H9 (cell line): ENCODE data around the gene HLA-DRA. TPM values are rescaled to one million over a fixed set of nuclear protein-coding genes. Genes with fewer than 3 reads are reported as not detected.
A peak's percentile ranks its signal among the peaks of the same experiment; 100 is the strongest.

Experiments used
- DNase-seq: peaks from one replicate; pipeline ENCODE4 v3.0.0-alpha.2; 2017
- H2AFZ ChIP-seq: one replicate; pipeline ENCODE4 v1.6.1; 2013; ENCODE audit warnings: mild to moderate bottlenecking, low read length, control low read depth, moderate library complexity
- H2AK5ac ChIP-seq: 2 replicates; pipeline ENCODE4 v1.6.1; 2013; ENCODE audit warnings: low read length, control low read depth, mixed read lengths; ENCODE audit not compliant: insufficient read length
- H2BK120ac ChIP-seq: one replicate; pipeline ENCODE4 v1.6.1; 2013; ENCODE audit warnings: low read depth, mild to moderate bottlenecking, low read length, control low read depth, inconsistent platforms; ENCODE audit not compliant: poor library complexity, severe bottlenecking
- H2BK12ac ChIP-seq: 2 replicates; pipeline ENCODE4 v1.6.1; 2013; ENCODE audit warnings: low read length, control low read depth, mixed read lengths, low read depth; ENCODE audit not compliant: insufficient read length
- H2BK15ac ChIP-seq: 2 replicates; pipeline ENCODE4 v1.6.1; 2013; ENCODE audit warnings: low read depth, low read length, control low read depth
- H2BK20ac ChIP-seq: one replicate; pipeline ENCODE4 v1.6.1; 2013; ENCODE audit warnings: low read depth, mild to moderate bottlenecking, low read length, control low read depth, inconsistent platforms; ENCODE audit not compliant: poor library complexity, severe bottlenecking
- H2BK5ac ChIP-seq: 2 replicates; pipeline ENCODE4 v1.6.1; 2013; ENCODE audit warnings: low read length, control low read depth, mixed read lengths; ENCODE audit not compliant: insufficient read length
- H3K14ac ChIP-seq: 2 replicates; pipeline ENCODE4 v1.6.1; 2013; ENCODE audit warnings: low read length, control low read depth; ENCODE audit not compliant: insufficient read depth
- H3K18ac ChIP-seq: 2 replicates; pipeline ENCODE4 v1.6.1; 2013; ENCODE audit warnings: low read depth, mild to moderate bottlenecking, mixed read lengths, low read length, control low read depth; ENCODE audit not compliant: insufficient read length
- H3K23ac ChIP-seq: 2 replicates; pipeline ENCODE4 v1.6.1; 2013; ENCODE audit warnings: low read length, control low read depth, mixed read lengths, low read depth; ENCODE audit not compliant: insufficient read length
- H3K23me2 ChIP-seq: 2 replicates; pipeline ENCODE4 v1.6.1; 2013; ENCODE audit warnings: low read depth, mild to moderate bottlenecking, mixed read lengths, low read length, control low read depth; ENCODE audit not compliant: insufficient read length, poor library complexity, severe bottlenecking
- H3K27ac ChIP-seq: 2 replicates; pipeline ENCODE4 v1.5.1; 2013; ENCODE audit warnings: low read length, control low read depth, mixed read lengths, low read depth; ENCODE audit not compliant: insufficient read length
- H3K27me3 ChIP-seq: 2 replicates; pipeline ENCODE4 v1.6.1; 2013; ENCODE audit warnings: low read length, control low read depth, inconsistent platforms; ENCODE audit not compliant: insufficient read depth
- H3K4ac ChIP-seq: 2 replicates; pipeline ENCODE4 v1.6.1; 2013; ENCODE audit warnings: low read depth, mild to moderate bottlenecking, control low read depth, inconsistent platforms, low read length, moderate library complexity
- H3K4me1 ChIP-seq: 2 replicates; pipeline ENCODE4 v1.6.1; 2013; ENCODE audit warnings: low read length, control low read depth, inconsistent platforms; ENCODE audit not compliant: insufficient read depth
- H3K4me2 ChIP-seq: 2 replicates; pipeline ENCODE4 v1.6.1; 2013; ENCODE audit warnings: low read length, control low read depth, mixed read lengths; ENCODE audit not compliant: insufficient read length, insufficient read depth
- H3K56ac ChIP-seq: 2 replicates; pipeline ENCODE4 v1.6.1; 2013; ENCODE audit warnings: low read depth, mild to moderate bottlenecking, mixed read lengths, low read length, control low read depth; ENCODE audit not compliant: insufficient read length
- H3K79me1 ChIP-seq: 2 replicates; pipeline ENCODE4 v1.6.1; 2013; ENCODE audit warnings: low read depth, mild to moderate bottlenecking, moderate library complexity, low read length, control low read depth, inconsistent platforms; ENCODE audit not compliant: insufficient read depth, poor library complexity, severe bottlenecking
- H3K79me2 ChIP-seq: 2 replicates; pipeline ENCODE4 v1.6.1; 2013; ENCODE audit warnings: low read length, control low read depth, inconsistent platforms; ENCODE audit not compliant: insufficient read depth
- H3K9ac ChIP-seq: 2 replicates; pipeline ENCODE4 v1.6.1; 2013; ENCODE audit warnings: low read length, control low read depth, mixed read lengths; ENCODE audit not compliant: insufficient read length; ENCODE audit errors: extremely low read depth
- H3K9me3 ChIP-seq: one replicate; pipeline ENCODE4 v1.6.1; 2013; ENCODE audit warnings: low read depth, low read length, inconsistent platforms; ENCODE audit not compliant: control insufficient read depth
- H3T11ph ChIP-seq: one replicate; pipeline ENCODE4 v1.6.1; 2013; ENCODE audit warnings: mild to moderate bottlenecking, low read length, control low read depth, inconsistent platforms
- H4K20me1 ChIP-seq: one replicate; pipeline ENCODE4 v1.6.1; 2013; ENCODE audit not compliant: control insufficient read depth, insufficient read length, insufficient read depth
- H4K5ac ChIP-seq: 2 replicates; pipeline ENCODE4 v1.6.1; 2013; ENCODE audit warnings: low read depth, mild to moderate bottlenecking, mixed read lengths, low read length, control low read depth; ENCODE audit not compliant: insufficient read length
- H4K8ac ChIP-seq: replicated peaks from 2 replicates; pipeline ENCODE4 v1.6.1; 2013; ENCODE audit warnings: low read length, control low read depth, mixed read lengths, low read depth; ENCODE audit not compliant: insufficient read length
- H4K91ac ChIP-seq: 2 replicates; pipeline ENCODE4 v1.6.1; 2013; ENCODE audit warnings: low read depth, mild to moderate bottlenecking, moderate library complexity, mixed read lengths, low read length, control low read depth; ENCODE audit not compliant: insufficient read length
- H3K27ac Mint-ChIP-seq, 3 experiments: 2 replicates in 2 of 3; 3 replicates in 1 of 3; pipeline ENCODE4 v1.8.0; 2020 to 2021; ENCODE audit warnings: mixed read lengths in 3 of 3, mild to moderate bottlenecking in 1 of 3, moderate library complexity in 1 of 3
- H3K27me3 Mint-ChIP-seq: 2 replicates; pipeline ENCODE4 v1.8.0; 2021; ENCODE audit warnings: low read depth, mild to moderate bottlenecking, moderate library complexity, mixed read lengths
- H3K36me3 Mint-ChIP-seq, 3 experiments: 2 replicates in 2 of 3; 3 replicates in 1 of 3; pipeline ENCODE4 v1.8.0; 2020 to 2021; ENCODE audit warnings: low read depth in 3 of 3, mixed read lengths in 3 of 3; ENCODE audit not compliant: insufficient read depth in 1 of 3
- H3K4me1 Mint-ChIP-seq, 2 experiments: 2 replicates each; pipeline ENCODE4 v1.8.0; 2020; ENCODE audit warnings: mixed read lengths in 2 of 2
- H3K4me3 Mint-ChIP-seq, 2 experiments: 2 replicates in 1 of 2; 3 replicates in 1 of 2; pipeline ENCODE4 v1.8.0; 2020 to 2021; ENCODE audit warnings: mild to moderate bottlenecking in 2 of 2, mixed read lengths in 2 of 2, moderate library complexity in 1 of 2
- H3K9me3 Mint-ChIP-seq, 2 experiments: 2 replicates in 1 of 2; 3 replicates in 1 of 2; pipeline ENCODE4 v1.8.0; 2020; ENCODE audit warnings: mild to moderate bottlenecking in 2 of 2, mixed read lengths in 2 of 2, moderate library complexity in 1 of 2
- WGBS: extraction: QIAGEN DNeasy Blood & Tissue Kit; methylation state at CpG from one replicate; pipeline ENCODE4 v1.1.7; 2013; ENCODE audit warnings: missing lambda C conversion rate, low lambda C conversion rate, mixed read lengths; ENCODE audit not compliant: insufficient read length; ENCODE audit errors: extremely low coverage; 5-methylcytosine and 5-hydroxymethylcytosine counted together
- total RNA-seq: library from RNA; stranded (reverse); gene quantifications from 2 replicates; pipeline ENCODE4 v1.2.1, GENCODE V29; 2021
- TF ChIP-seq, protein P1 (sequence below): fragments of 200-600 bp; sonication (generic); conservative IDR thresholded peaks from 3 replicates; pipeline ENCODE4 v1.8.0; 2021; ENCODE audit warnings: antibody characterized with exemption, mild to moderate bottlenecking

Gene HLA-DRA
- total RNA-seq, 1 experiment from 2014 or later = 3.1 TPM

DNA sequence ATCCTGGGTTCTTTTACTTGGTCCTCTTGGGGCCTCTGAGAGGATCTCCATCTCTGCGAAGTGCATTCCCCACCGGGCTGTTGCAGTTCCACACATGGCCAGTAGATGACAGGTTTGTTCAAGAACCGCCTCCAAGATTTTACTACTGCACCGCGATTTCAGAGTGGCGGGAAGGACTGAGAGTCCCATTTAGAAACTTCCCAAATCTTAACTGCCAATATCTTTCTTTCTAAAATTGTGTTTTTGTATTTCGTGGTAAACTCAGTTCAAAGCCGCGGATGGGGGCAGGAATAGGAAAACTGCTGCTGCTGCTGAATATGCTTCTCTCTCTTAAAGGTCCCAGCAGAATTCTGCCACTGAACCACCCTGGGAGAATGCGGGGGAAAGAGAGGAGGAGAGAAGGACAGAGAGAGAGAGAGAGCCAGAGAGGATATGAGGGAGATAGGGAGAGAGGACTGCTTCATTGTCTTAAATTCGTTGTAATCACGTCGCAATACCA lies 24.1 kb upstream of the HLA-DRA start:
- Histone ChIP-seq H2BK15ac (no peak overlapping the region), H2BK12ac (no peak overlapping the region), H3K56ac (no peak overlapping the region), H3K9me3 (no peaks in the 10 kb centered on the region), H2AFZ (peak overlapping the region; percentile 100), H3T11ph (no peak overlapping the region), H3K27ac (no peak overlapping the region), H2AK5ac (no peak overlapping the region), H4K5ac (no peak overlapping the region), H3K23me2 (peaks cover 3% of the 10 kb centered on the region), H3K14ac (no peak overlapping the region), H3K23ac (no peak overlapping the region), H3K9ac (no peak overlapping the region), H3K4me1 (no peaks in the 10 kb centered on the region), H3K79me1 (no peaks in the 10 kb centered on the region), H3K18ac (no peak overlapping the region), H2BK120ac (no peak overlapping the region), H4K91ac (no peak overlapping the region), H3K27me3 (no peaks in the 10 kb centered on the region), H2BK20ac (no peak overlapping the region), H3K79me2 (no peaks in the 10 kb centered on the region), H4K20me1 (no peaks in the 10 kb centered on the region), H3K4ac (no peak overlapping the region), H4K8ac (no peak overlapping the region), H3K4me2 (peak overlapping the region; percentile 57), H2BK5ac (no peak overlapping the region)
- WGBS = no CpG with 5 or more reads among the region's 13 CpGs
- peak; percentile 80 for DNase-seq
- TF ChIP-seq, protein P1, sequence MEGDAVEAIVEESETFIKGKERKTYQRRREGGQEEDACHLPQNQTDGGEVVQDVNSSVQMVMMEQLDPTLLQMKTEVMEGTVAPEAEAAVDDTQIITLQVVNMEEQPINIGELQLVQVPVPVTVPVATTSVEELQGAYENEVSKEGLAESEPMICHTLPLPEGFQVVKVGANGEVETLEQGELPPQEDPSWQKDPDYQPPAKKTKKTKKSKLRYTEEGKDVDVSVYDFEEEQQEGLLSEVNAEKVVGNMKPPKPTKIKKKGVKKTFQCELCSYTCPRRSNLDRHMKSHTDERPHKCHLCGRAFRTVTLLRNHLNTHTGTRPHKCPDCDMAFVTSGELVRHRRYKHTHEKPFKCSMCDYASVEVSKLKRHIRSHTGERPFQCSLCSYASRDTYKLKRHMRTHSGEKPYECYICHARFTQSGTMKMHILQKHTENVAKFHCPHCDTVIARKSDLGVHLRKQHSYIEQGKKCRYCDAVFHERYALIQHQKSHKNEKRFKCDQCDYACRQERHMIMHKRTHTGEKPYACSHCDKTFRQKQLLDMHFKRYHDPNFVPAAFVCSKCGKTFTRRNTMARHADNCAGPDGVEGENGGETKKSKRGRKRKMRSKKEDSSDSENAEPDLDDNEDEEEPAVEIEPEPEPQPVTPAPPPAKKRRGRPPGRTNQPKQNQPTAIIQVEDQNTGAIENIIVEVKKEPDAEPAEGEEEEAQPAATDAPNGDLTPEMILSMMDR = peak; percentile 98
- Mint-ChIP-seq H3K4me1 (peaks cover 10 to 11% of the 10 kb centered on the region in 2 experiments), H3K9me3 (no peaks in the 10 kb centered on the region), H3K27ac (no peak overlapping the region), H3K27me3 (peaks cover 21% of the 10 kb centered on the region), H3K36me3 (no peaks in the 10 kb centered on the region), H3K4me3 (peak overlapping the region; percentile 51 to 56; a peak in 4 of 5 replicates)
